HG03066 (cell line): ENCODE data around the gene FMN1.

Experiments used
- ATAC-seq: cut with Tn5 transposase; IDR thresholded peaks from one replicate; pipeline ENCODE4 v1.9.1; 2021; ENCODE audit warnings: low read depth; ENCODE audit not compliant: unreplicated experiment

The FMN1 gene

DNA sequence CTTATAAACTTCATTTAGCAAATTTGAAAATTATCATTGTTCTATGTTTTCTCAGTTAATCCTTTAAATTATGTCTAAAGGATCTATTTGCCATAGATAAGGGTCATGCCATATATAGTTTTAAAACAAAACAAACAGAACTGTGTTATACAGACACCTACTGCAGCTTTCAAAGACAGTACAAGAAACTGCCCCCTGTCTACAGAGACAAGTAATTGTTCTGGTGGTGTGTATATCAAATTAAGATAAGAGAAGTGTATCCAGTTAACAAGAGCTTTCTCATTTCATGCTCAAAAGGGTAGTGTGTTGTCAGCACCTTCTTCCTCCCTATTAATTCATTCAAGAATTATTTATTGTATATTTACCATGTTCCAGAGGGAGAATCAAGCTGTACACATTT lies 201.2 kb downstream of the FMN1 start:
- ATAC-seq = no peak

DNA sequence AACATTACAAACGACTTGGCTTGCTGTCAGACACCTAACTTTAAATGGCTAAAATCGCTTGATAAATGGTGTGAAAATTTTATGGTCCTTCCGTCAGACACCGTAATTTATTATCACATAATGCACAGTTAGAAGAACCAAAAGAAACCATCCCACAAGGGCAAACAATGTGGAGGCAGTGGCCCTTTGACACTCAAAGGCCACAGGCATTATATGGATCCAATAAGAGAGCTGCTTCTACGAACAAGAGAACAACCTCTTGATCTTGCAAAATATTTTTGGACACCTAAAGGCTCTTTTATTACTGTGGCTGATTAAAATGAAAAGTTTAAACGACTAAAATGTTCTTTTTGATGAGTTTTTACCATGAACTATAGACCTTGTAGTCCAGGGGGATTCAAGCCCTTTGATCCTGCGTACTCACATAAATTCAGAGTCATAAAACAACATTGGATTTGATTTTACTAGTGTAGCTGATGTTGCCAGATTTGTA lies 202.8 kb downstream of the FMN1 start:
- no peak for ATAC-seq

DNA sequence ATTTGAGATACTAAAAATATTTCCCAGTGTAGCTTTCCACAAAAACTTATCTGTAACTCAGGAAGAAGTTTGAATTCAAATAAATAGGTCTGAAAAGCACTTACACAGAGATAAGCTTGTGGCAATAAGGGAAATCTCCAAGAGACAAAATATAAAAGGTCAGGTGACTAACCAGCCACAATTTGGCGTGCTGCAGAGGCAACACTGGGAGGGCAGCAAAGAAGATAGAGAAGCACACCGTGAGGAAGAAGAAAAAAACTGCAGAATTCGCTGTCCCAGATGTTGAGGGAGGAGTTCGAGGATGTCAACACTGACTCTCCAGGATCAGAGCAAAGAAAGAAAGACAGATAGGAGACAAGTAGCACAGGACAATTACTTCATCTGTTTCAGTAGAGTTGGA lies 204.4 kb downstream of the FMN1 start:
- no peak for ATAC-seq

DNA sequence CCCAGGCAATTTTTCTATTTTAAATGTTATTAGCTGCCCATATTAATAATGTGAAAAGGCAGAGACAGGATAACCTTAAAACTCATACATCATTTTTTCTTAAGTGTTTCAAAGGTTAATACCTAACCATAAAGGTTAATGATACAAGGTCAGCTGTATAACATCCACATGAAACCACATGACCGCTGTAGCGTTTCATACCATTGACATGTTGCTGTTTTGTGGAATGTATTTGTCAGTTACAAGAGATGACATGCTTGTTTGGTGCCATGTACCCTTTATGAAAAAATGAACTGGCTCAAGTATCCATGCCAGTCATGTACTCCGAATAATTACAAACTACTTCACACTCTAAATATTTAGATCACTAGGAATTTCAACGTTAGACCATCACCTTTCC lies 207.4 kb downstream of the FMN1 start:
- ATAC-seq = no peak

DNA sequence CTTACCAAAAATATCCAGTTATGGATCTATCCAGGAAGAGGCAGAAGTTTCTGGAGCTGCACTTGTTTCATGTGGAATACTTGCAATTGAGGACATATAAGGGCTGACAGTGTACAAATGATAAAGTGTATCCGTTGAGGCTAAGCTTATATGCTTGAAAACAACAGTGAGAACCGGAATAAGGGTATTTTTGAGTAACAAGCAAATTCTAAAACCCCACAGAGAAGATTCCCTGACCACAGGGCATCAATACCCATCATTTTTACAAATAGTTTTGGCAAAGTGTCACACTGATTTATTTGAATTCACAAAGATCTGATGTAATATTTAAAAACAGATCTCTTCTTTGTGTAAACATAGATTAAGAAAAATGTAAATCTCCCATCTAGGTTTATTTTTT lies 208.4 kb downstream of the FMN1 start:
- no peak for ATAC-seq

DNA sequence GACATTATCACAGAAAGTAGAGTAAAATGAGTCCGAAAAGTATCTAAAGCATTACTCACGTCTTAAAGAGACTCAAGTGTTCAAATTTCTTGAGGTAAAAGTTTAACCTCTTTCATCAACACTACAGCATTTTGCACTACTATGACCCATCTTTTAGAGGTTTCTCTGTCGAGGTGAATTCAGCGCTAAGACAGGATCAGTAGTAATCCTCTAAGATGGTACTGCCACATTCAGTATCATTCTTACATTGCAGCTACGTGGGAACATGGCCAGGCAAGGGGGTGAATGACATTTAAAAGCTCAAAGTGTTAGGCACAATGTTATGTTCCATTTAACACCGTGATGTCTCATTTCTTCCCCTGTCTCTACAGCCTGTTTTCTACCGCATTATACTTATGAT lies 210.8 kb downstream of the FMN1 start:
- ATAC-seq = no peak

DNA sequence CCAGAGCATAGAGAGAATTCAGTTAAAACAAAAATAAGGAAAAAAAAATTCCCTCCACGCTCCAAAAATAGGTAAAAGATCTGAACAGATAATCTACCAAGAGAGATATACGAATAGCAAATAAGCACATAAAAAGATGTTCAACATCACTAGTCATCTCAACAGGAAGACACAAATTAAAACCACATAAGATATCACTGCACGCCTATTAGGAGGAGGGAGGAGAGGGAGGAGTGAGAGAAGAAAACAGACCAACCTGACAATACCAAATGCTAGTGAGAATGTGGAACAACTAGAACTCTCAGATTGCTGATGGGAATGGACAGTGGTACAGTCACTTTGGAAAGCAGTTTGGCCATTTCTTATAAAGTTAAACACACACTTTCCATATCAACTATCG lies 212.5 kb downstream of the FMN1 start:
- ATAC-seq = no peak

DNA sequence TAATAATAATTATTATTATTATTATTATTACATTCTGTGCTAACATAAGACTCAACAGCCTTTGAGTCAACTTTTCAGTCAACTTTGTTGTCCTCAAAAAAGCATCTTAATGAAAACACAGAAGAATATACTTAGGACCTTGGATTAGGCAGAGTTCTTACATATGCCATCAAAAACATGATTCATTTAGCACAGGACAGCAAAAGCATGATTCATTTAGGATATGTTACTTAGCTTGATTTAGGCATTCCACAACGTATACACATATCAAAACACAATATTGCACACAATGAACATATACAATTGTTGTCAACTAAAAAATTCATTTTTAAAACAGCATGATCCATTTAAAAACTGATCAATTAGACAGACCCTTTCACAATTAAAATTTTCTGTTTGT lies 213.0 kb downstream of the FMN1 start:
- ATAC-seq = no peak

DNA sequence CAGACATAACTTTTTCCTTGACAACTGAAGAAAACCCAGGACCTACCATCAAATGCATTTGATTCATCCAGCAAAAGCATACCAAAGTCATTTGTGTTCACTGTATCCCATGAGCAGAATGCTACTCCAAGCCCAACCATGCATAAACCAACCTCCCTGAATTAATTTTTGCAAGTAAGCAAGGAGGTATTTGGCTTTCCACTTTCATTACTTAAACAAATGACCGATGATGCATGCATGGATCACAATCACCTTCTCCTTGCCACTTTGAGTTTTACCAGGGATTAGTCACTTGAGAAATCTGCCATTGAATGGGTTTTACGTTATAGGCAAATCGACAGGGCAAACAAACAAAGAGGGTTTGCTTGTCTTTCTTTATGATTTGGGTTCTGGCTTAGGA lies 214.8 kb downstream of the FMN1 start:
- no peak for ATAC-seq

DNA sequence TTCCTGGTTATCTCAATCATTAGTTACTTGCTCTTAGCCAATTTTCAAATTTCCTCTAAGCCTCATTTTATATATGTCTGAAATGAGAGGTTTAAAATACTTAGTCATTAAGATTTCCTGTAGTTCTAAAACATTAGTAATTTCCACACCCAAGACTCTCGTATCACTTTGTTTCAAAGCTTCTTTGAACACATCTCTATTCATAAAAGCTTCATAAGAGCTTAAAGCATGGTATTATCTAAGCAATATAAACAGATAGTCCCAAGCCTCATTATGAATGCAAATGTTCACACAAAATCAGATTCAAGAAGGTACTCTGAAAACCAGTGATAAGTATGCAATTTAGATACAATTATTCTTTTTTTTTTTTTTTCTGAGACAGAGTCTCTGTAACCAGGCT lies 217.0 kb downstream of the FMN1 start:
- no peak for ATAC-seq

DNA sequence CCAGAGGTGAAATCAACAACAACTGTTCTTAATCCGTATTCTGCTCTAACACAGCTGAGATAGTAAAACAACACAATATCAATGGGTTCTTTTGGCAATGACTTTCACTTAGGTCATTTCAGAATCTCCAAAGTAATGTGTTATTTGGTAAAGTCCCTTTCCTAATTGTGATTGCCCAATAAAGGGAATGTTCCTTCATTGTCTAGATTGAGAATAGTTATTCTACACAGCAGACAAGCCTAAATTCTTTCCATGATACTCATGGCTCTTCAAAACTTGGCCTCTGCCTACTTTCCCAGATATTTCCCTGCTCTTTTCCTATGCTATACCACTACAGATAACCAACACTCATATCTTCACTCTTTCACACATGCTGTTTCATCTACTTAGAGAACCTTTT lies 219.8 kb downstream of the FMN1 start:
- no peak for ATAC-seq

DNA sequence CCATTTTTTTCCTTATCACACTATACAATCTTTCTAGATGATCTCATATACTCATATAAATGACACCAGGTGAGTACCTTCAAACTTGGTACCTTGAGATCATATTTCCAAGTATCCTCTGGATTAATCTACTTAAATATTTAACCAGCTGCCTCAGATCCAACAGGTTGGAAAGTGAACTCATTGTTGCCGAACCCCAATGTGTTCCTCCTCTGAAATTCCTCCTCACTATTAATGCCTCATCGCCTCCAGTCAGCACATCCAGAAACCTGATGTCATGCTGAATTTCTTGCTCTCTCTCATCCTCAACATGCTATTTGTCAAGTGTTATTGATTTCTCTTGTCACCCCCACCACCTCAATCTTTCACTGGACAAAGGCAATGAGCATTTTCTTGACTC lies 221.8 kb downstream of the FMN1 start:
- no peak for ATAC-seq

DNA sequence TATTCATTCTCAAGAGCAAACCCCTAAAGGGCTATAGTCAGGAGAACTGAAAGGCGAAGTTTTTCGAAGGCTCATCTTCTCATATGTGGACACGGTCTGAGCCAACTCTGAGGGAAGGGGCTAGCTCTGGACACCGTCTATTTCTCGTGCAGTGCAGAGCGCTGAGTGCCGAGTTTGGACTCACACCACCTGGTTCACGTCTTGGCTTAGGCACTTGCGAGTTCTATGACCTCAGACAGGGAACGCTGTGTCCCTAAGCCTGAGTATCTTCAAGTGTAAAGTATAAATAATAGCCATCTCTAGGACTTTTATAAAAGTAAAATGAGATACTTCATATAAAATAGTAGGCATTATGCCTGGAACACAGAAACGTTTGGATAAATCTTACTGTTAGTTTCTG lies 223.7 kb downstream of the FMN1 start:
- no peak for ATAC-seq

DNA sequence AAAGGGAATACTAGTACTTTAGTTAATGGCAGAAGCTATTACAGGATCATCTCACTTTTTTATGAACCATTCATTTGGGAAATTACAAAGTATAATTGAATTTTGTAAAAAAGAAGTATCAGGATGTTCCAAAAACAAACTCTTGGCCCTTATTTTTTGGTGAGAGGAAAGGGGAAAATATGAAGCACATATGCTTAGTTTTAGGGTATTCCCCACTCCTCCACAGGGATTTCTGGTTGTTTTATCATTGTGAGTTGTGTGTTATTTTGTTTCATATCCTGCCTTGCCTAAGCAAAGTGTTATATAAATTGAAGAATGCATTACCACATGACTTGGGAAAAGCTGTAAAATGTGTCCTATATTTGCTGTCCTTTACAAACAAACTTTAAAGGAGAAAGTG lies 227.0 kb downstream of the FMN1 start:
- no peak for ATAC-seq

DNA sequence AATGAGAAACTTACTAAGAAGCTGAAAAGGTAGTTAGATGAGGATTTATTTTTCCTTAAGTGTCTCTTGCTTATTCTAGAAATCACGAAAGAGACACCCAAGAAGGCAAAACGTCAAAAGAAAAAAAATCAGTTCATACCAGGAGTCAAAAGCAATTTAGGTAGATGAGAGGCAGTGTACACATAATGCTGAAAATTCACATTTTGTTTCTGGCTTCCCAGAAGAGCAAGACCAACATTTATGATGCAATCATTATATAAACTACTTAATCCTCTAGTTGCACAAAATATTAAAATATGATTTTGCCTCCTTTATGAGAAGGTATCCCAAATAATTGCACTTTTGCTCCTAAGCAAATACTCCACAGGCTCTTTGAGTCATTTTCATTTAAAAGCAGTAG lies 228.0 kb downstream of the FMN1 start:
- ATAC-seq = no peak

DNA sequence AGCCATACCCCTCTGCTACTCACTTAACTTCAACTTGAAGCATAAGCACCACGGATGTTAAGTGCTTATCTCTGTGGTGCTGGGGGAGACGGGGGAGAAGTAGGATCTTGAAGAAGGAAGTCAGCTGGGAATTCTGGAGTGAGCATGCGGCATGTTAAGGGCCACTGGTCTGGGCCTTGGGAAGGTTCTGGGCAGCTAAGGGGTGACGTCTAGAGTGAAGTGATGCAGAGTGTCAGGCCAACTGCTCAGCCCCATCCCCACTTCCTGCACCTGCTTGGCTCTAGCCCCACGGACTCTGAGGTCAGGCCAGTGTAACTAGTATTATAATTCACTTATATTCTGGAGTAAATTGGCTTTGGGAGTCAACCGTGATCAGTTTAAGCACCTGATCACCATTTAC lies 228.6 kb downstream of the FMN1 start:
- no peak for ATAC-seq

DNA sequence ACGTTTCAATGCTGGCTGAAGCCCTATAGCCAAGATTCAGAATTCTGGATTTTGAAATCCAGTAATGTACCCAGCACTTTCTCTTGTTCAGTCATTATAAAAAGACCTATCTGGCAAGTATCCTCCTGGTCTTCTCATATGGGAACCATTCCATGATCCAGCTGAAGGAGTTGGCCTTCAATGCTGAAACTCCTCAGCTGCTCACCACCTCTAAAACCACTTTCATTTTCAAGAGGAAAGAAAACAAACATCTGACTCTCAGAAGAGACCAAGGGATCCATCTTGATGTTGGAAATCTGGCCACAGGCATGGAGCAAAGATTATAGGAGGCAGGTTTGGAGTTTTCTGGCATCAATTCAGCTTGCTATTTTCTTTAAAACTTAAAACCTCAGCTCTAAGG lies 235.4 kb downstream of the FMN1 start:
- no peak for ATAC-seq

DNA sequence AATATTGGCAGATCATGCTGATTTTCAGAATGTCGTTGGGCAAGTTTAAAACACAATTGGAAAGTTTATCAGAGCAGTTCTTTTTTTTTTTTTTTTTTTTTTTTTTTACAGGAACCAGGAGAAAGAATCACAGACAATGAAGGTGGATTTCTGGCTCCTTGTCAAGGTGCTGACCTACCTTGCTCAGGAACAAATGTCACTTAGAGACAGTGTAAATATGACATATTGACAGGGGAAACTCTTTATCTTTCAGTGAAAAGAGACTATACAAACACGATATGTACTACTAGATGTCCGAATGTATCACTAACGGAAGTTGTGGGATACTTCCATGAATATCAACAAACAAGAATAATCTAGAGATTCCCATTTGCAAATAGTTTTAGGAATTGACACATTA lies 237.3 kb downstream of the FMN1 start:
- ATAC-seq = no peak

DNA sequence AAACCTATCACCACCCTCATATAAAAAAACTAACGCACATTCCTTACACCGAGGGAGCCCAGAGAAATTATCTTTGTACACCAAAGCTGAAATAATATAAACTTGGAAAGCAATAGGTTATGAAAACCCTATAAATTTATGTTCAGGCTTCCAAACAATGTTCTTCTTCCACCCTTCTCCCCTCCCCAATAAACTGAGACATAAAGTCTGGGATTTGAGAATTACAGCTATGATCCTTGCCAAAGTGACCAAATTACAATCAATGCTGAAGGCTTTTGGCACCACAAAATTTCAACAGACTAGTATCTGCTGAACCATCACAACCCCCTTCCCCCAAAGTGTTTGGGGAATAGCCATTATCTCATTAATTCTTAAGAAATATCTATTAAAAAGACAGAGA lies 237.8 kb downstream of the FMN1 start:
- ATAC-seq = no peak

DNA sequence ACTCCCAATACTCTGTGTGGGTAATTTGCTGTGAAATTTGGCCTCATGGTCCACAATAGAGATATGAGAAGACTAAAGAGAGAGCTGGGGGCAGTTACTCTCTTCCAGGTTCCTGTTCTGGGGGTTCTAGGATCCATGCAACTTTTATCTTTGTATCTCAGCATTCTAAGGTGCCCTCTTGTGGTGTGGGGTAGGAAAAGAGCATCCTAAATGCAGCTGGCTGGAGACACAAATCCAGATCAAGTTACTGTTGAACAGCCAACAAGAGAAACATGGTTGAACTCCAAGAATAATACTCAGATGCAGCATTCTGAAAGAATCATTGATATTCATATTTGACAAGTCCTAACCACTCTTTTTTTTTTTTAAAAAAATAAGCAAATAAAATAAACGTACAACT lies 238.5 kb downstream of the FMN1 start:
- ATAC-seq = no peak

DNA sequence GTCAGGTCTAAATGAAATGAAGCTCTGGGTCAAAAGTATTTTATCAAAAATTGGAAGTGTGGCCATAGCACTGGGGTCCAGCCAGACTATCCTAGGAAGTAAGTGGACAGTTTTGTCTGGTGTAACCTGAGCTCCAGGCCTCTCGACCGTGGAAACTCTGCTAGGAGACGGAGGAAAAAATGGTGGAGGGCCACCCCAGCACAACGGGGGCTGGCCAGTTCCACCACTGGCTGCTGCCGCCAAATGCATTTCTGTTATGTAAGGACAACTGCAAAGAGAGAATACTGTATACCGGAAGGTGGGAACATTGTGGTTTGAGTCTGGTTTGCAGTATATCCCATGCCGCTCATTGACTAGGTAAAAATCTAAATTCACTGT lies 241.0 kb downstream of the FMN1 start:
- no peak for ATAC-seq

DNA sequence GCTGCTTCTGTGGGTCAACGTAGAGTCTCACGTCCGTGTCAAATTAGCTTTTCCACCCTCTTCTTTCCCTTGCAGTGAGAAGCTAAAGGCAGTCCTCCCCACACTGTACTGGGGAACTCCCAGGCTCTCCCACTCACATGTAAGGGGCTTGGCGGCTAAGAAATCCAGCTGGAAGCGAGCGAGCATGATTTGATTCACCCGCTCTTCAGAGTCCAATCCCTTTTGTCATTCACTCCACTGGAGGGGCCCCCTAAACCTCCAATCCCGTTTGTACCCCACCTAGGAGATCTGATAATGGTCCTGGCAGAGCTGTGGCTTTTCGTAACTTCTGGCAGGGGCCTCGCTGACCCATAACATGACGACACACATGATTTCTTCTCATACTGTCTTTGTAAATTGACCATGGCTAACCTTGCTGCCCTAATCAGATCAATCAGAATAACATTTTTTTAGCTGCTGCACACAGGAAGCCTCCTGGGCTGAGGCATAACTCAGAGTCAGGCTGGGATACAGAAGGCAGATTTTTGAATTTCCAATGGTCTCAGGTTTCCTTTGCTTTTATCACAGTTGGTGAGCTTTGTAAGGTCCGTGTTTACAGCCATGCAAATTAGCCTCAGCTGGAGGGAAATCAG lies 241.5 kb downstream of the FMN1 start:
- no peak for ATAC-seq

DNA sequence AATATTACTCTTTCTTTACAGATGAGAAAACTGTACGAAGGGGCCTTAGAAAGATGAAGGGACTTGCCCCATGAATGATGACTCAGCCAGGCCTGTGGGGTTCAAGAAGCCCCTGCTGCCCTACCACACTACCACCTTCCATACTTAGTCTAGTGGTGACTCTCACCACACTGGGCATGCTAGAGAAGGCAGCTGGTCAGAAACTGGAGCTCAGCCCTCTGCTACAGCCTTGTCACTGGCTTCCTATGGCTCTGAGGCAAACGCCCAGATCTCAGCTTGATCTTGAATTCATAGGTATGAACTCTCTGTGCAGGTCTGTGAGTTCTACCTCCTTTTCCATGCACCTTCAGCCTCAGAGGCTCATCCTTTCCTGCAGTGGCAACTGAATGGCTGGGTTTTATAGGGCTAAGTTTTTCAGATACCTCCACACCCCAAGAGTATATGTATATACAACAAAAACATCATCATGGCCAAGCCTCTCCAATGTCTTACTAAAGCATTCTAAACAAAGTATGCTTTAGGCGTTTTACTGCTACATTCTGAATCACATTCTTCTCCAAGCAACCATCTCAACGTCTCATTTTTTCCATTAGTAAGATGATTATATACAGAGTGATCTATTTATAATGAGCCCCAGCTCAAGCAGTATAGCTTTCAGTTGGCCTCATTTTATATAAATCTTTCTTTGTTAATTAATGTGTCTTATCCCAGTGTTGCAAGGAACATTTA lies 242.6 kb downstream of the FMN1 start:
- ATAC-seq = no peak
